PC-9 (cell line): Measurements from ENCODE around the gene BET1.

Source experiments
- EZH2 ChIP-seq: fragments of 200-600 bp; sonication (generic); IDR thresholded peaks from 2 replicates; pipeline ENCODE4 v1.8.0; 2017; ENCODE audit warnings: antibody characterized with exemption, low read depth
- TF ChIP-seq, protein P1 (sequence below): fragments of 200-600 bp; sonication (generic); conservative IDR thresholded peaks from 2 replicates; pipeline ENCODE4 v1.6.1; 2017; ENCODE audit warnings: mixed run types, antibody characterized with exemption, mild to moderate bottlenecking, moderate library complexity

DNA sequence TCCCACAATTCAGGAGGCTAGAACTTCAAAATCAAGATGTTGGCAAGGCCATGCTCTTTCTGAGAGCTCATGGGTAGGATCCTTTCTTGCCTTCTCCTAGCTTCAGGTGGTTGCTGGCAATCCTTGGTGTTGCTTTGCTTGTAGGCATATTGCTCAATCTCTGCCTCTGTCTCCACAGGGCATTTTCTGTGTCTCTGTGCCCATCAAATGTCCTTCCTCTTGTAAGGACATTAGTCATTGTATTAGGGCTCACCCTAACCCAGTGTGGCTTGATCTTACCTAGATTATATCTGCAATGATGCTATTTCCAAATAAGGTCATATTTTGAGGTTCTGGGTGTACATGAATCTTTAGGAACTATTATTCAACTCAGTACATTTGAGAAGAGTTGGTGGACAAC is 20.1 kb downstream of the BET1 start:
- TF ChIP-seq, protein P1, sequence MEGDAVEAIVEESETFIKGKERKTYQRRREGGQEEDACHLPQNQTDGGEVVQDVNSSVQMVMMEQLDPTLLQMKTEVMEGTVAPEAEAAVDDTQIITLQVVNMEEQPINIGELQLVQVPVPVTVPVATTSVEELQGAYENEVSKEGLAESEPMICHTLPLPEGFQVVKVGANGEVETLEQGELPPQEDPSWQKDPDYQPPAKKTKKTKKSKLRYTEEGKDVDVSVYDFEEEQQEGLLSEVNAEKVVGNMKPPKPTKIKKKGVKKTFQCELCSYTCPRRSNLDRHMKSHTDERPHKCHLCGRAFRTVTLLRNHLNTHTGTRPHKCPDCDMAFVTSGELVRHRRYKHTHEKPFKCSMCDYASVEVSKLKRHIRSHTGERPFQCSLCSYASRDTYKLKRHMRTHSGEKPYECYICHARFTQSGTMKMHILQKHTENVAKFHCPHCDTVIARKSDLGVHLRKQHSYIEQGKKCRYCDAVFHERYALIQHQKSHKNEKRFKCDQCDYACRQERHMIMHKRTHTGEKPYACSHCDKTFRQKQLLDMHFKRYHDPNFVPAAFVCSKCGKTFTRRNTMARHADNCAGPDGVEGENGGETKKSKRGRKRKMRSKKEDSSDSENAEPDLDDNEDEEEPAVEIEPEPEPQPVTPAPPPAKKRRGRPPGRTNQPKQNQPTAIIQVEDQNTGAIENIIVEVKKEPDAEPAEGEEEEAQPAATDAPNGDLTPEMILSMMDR: no peak
- TF ChIP-seq EZH2: no peak
